Chondrocyte (in vitro differentiated cells): ENCODE measurements around the gene TNIP1. TPM values are rescaled to one million over a fixed set of nuclear protein-coding genes. Genes with fewer than 3 reads are reported as not detected.

Source experiments
- DNase-seq: peaks from one replicate; pipeline ENCODE4 v3.0.0; 2021; ENCODE audit warnings: mixed read lengths, low spot score
- H3K27ac Mint-ChIP-seq: one replicate; pipeline ENCODE4 v1.8.0; 2021; ENCODE audit warnings: mild to moderate bottlenecking, moderate library complexity, mixed read lengths; ENCODE audit not compliant: unreplicated experiment
- H3K27me3 Mint-ChIP-seq: 2 replicates; pipeline ENCODE4 v1.8.0; 2021; ENCODE audit warnings: low read depth, mixed read lengths
- H3K36me3 Mint-ChIP-seq: 2 replicates; pipeline ENCODE4 v1.8.0; 2021; ENCODE audit warnings: low read depth, mixed read lengths
- H3K4me1 Mint-ChIP-seq: 2 replicates; pipeline ENCODE4 v1.8.0; 2021; ENCODE audit warnings: low read depth, mild to moderate bottlenecking, mixed read lengths
- H3K4me3 Mint-ChIP-seq: one replicate; pipeline ENCODE4 v1.8.0; 2021; ENCODE audit warnings: mild to moderate bottlenecking, moderate library complexity, mixed read lengths; ENCODE audit not compliant: unreplicated experiment
- H3K9me3 Mint-ChIP-seq: 2 replicates; pipeline ENCODE4 v1.8.0; 2021; ENCODE audit warnings: low read depth, mixed read lengths
- CTCF ChIP-seq: fragments of 200-600 bp; sonication (generic); IDR thresholded peaks from 2 replicates; pipeline ENCODE4 v1.5.0; 2021; ENCODE audit warnings: antibody characterized with exemption, mild to moderate bottlenecking, moderate library complexity
- total RNA-seq: library from RNA; stranded (reverse); gene quantifications from 3 replicates; pipeline ENCODE4 v1.2.1, GENCODE V29; 2021

Gene TNIP1
- total RNA-seq, 1 donor from 2014 or later: 75.6 TPM

GRCh38 chr5:151015974-151016587 is 64.8 kb downstream of the TNIP1 start:
- Mint-ChIP-seq H3K27ac (no peak overlapping the region), H3K4me3 (no peak overlapping the region), H3K4me1 (peaks cover 18% of the 10 kb centered on the region), H3K36me3 (no peaks in the 10 kb centered on the region), H3K27me3 (peaks cover 5% of the 10 kb centered on the region), H3K9me3 (no peaks in the 10 kb centered on the region)
- no peak for TF ChIP-seq CTCF
- DNase-seq: no peak

- H3K36me3 Mint-ChIP-seq: no peaks in the 10 kb centered on the region
- peaks cover 8% of the 10 kb centered on the region for H3K4me1 Mint-ChIP-seq
- H3K9me3 Mint-ChIP-seq: no peaks in the 10 kb centered on the region
- H3K4me3 Mint-ChIP-seq: no peak overlapping the region
- peaks cover 5% of the 10 kb centered on the region for H3K27me3 Mint-ChIP-seq
- no peak overlapping the region for H3K27ac Mint-ChIP-seq
- DNase-seq: no peak
- no peak for TF ChIP-seq CTCF
Observed at GRCh38 chr5:151014680-151015343, 66.0 kb downstream of the TNIP1 start.

DNA sequence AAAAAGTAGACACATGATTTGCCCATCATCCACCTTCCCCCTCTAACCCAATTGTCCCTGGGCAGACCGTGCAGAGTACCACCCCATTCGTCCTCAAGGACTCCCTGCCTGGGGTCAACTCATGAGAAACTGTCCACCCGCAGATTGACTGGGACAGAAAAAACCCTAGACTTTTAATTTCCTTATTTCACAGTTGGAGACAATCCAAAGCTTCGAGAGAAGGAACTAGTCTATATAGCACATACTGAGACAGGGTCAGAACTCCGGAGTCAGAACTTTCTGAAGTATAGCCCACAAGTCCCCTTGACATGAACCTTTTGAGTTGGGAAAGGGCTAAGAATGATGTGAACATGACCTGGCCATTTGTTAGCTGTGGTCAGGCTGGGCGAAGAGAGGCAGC is 68.0 kb downstream of the TNIP1 start:
- TF ChIP-seq CTCF: no peak
- no peaks in the 10 kb centered on the region for H3K4me1 Mint-ChIP-seq

GRCh38 chr5:151008906-151009305 is 71.9 kb downstream of the TNIP1 start:
- DNase-seq: no peak
- Mint-ChIP-seq H3K9me3 (no peaks in the 10 kb centered on the region), H3K4me1 (peaks cover 3% of the 10 kb centered on the region), H3K27me3 (peaks cover 5% of the 10 kb centered on the region), H3K36me3 (no peaks in the 10 kb centered on the region), H3K4me3 (no peak overlapping the region), H3K27ac (no peak overlapping the region)
- TF ChIP-seq CTCF: no peak

More for the DNA sequence above, 68.0 kb downstream of the TNIP1 start:
- no peaks in the 10 kb centered on the region for H3K36me3 Mint-ChIP-seq
- no peak overlapping the region for H3K4me3 Mint-ChIP-seq
- no peaks in the 10 kb centered on the region for H3K9me3 Mint-ChIP-seq
- DNase-seq: no peak
- H3K27ac Mint-ChIP-seq: no peak overlapping the region
- peaks cover 5% of the 10 kb centered on the region for H3K27me3 Mint-ChIP-seq

GRCh38 chr5:151008210-151008491 is 72.7 kb downstream of the TNIP1 start:
- H3K4me1 Mint-ChIP-seq: peaks cover 3% of the 10 kb centered on the region
- peaks cover 8% of the 10 kb centered on the region for H3K27me3 Mint-ChIP-seq
- no peak for TF ChIP-seq CTCF
- no peaks in the 10 kb centered on the region for H3K36me3 Mint-ChIP-seq
- no peaks in the 10 kb centered on the region for H3K9me3 Mint-ChIP-seq
- no peak overlapping the region for H3K4me3 Mint-ChIP-seq
- DNase-seq: no peak
- H3K27ac Mint-ChIP-seq: no peak overlapping the region
